Colon (tissue), 2 donors: ENCODE measurements around the gene TNS4.

Experiments used
- FAIRE-seq: peaks from 2 replicates; lab custom pipeline; 2012; peaks lifted over from hg19 to GRCh38; lab: Jason Lieb, UNC
- donor health status: control.
- donor health status: control.

The TNS4 gene

GRCh38 chr17:40457369-40457768 is 44.1 kb downstream of the TNS4 start:
- FAIRE-seq: no peak

- no peak for FAIRE-seq
Observed at GRCh38 chr17:40456396-40456951, 44.9 kb downstream of the TNS4 start.

- FAIRE-seq: no peak
Observed at GRCh38 chr17:40454613-40454995, 46.8 kb downstream of the TNS4 start.

GRCh38 chr17:40453881-40454612 is 47.4 kb downstream of the TNS4 start:
- FAIRE-seq: no peak

- no peak for FAIRE-seq
Observed at GRCh38 chr17:40452921-40453378, 48.5 kb downstream of the TNS4 start.

GRCh38 chr17:40452216-40452787 is 49.1 kb downstream of the TNS4 start:
- no peak for FAIRE-seq

GRCh38 chr17:40451420-40451819 is 50.0 kb downstream of the TNS4 start:
- FAIRE-seq: no peak

GRCh38 chr17:40450175-40450574 is 51.2 kb downstream of the TNS4 start:
- no peak for FAIRE-seq

- no peak for FAIRE-seq
Observed at GRCh38 chr17:40448639-40449261, 52.7 kb downstream of the TNS4 start.

GRCh38 chr17:40448213-40448638 is 53.2 kb downstream of the TNS4 start:
- FAIRE-seq: no peak

GRCh38 chr17:40447806-40448205 is 53.6 kb downstream of the TNS4 start:
- no peak for FAIRE-seq

GRCh38 chr17:40447148-40447644 is 54.2 kb downstream of the TNS4 start:
- no peak for FAIRE-seq

GRCh38 chr17:40445751-40446468 is 55.5 kb downstream of the TNS4 start:
- FAIRE-seq: no peak

- no peak for FAIRE-seq
Observed at GRCh38 chr17:40443988-40444899, 57.2 kb downstream of the TNS4 start.

- FAIRE-seq: no peak
Observed at GRCh38 chr17:40443196-40443987, 58.0 kb downstream of the TNS4 start, which contains the start of gene IGFBP4. Gene IGFBP4, plus strand, starts transcription at chr17:40443450. Its CDS starts 286 bp downstream, at chr17:40443736.

GRCh38 chr17:40442392-40443195 is 58.8 kb downstream of the TNS4 start:
- FAIRE-seq: no peak

GRCh38 chr17:40440166-40440565 is 61.3 kb downstream of the TNS4 start:
- no peak for FAIRE-seq

- no peak for FAIRE-seq
Observed at GRCh38 chr17:40437095-40437732, 64.2 kb downstream of the TNS4 start.

GRCh38 chr17:40436636-40437035 is 64.8 kb downstream of the TNS4 start:
- no peak for FAIRE-seq
